Hepatocyte (in vitro differentiated cells): Measurements from ENCODE around the gene ANKRD13B. TPM values are rescaled to one million over a fixed set of nuclear protein-coding genes. Genes with fewer than 3 reads are reported as not detected.
"Not testable (repeated sequence)": the region's sequence is repeated elsewhere in the genome, so short reads cannot be mapped to it uniquely, and the experiment has no call there.

Experiments
- DNase-seq: peaks from one replicate; pipeline ENCODE4 v3.0.0-alpha.2; 2016; ENCODE audit warnings: low spot score
- H2AFZ ChIP-seq: fragments of 200-600 bp; sonication (generic); 2 replicates; pipeline ENCODE4 v1.6.0; 2016; ENCODE audit warnings: antibody characterized with exemption, mild to moderate bottlenecking
- H3K27ac ChIP-seq: fragments of 200-600 bp; sonication (generic); 2 replicates; pipeline ENCODE4 v1.5.1; 2016; ENCODE audit warnings: mild to moderate bottlenecking
- H3K27me3 ChIP-seq: fragments of 200-600 bp; sonication (generic); 2 replicates; pipeline ENCODE4 v1.6.1; 2016
- H3K36me3 ChIP-seq: fragments of 200-600 bp; sonication (generic); replicated peaks from 2 replicates; pipeline ENCODE4 v1.5.1; 2016; ENCODE audit warnings: low read depth; ENCODE audit not compliant: insufficient read depth
- H3K4me1 ChIP-seq: fragments of 200-600 bp; sonication (generic); 2 replicates; pipeline ENCODE4 v1.5.1; 2016; ENCODE audit warnings: mild to moderate bottlenecking, moderate library complexity; ENCODE audit not compliant: insufficient read depth
- H3K4me2 ChIP-seq: fragments of 200-600 bp; sonication (generic); 2 replicates; pipeline ENCODE4 v1.6.0; 2016
- H3K4me3 ChIP-seq: fragments of 200-600 bp; sonication (generic); 2 replicates; pipeline ENCODE4 v1.5.1; 2016; ENCODE audit warnings: mild to moderate bottlenecking
- H3K79me2 ChIP-seq: fragments of 200-600 bp; sonication (generic); 2 replicates; pipeline ENCODE4 v1.6.0; 2017; ENCODE audit warnings: mild to moderate bottlenecking
- H3K9me2 ChIP-seq: fragments of 200-600 bp; sonication (generic); replicated peaks from 2 replicates; pipeline ENCODE4 v1.6.0; 2017; ENCODE audit warnings: mild to moderate bottlenecking; ENCODE audit not compliant: insufficient read depth
- H3K9me3 ChIP-seq: fragments of 200-600 bp; sonication (generic); 2 replicates; pipeline ENCODE4 v1.5.1; 2016; ENCODE audit warnings: low read depth, mild to moderate bottlenecking
- H4K20me1 ChIP-seq: fragments of 200-600 bp; sonication (generic); 2 replicates; pipeline ENCODE4 v1.6.0; 2016; ENCODE audit warnings: mild to moderate bottlenecking; ENCODE audit not compliant: insufficient read depth, poor library complexity, severe bottlenecking
- CTCF ChIP-seq: fragments of 200-600 bp; sonication (generic); IDR thresholded peaks from 2 replicates; pipeline ENCODE4 v1.5.1; 2016; ENCODE audit warnings: antibody characterized with exemption, mild to moderate bottlenecking; ENCODE audit not compliant: poor library complexity
- EZH2 ChIP-seq: fragments of 200-600 bp; sonication (generic); IDR thresholded peaks from 2 replicates; pipeline ENCODE4 v1.6.1; 2016; ENCODE audit warnings: antibody characterized with exemption, mild to moderate bottlenecking, borderline replicate concordance
- EZH2phosphoT487 ChIP-seq: fragments of 200-600 bp; sonication (generic); IDR thresholded peaks from one replicate; pipeline ENCODE4 v1.6.1; 2018; ENCODE audit warnings: antibody characterized with exemption, mild to moderate bottlenecking, low read depth, moderate library complexity; ENCODE audit not compliant: unreplicated experiment, severe bottlenecking
- WGBS: methylation state at CpG from one replicate; pipeline ENCODE4 v1.1.6; 2016; ENCODE audit warnings: low lambda C conversion rate; ENCODE audit errors: missing lambda C conversion rate; 5-methylcytosine and 5-hydroxymethylcytosine counted together
- polyA plus RNA-seq: library from polyadenylated mRNA; unstranded; fragments of >200 nt; fragmentation: Nextera tagmentation; extraction: Ambion mirVana; gene quantifications from 2 replicates; pipeline ENCODE4 v1.2.1, GENCODE V29; 2016
- total RNA-seq: library from RNA; depleted of rRNA; stranded (reverse); fragments of >200 nt; gene quantifications from 2 replicates; pipeline ENCODE4 v1.2.3, GENCODE V29; 2014

The ANKRD13B gene
- total and polyA plus RNA-seq, 2 experiments from 2014 or later = 5.1 to 7.2 TPM

DNA sequence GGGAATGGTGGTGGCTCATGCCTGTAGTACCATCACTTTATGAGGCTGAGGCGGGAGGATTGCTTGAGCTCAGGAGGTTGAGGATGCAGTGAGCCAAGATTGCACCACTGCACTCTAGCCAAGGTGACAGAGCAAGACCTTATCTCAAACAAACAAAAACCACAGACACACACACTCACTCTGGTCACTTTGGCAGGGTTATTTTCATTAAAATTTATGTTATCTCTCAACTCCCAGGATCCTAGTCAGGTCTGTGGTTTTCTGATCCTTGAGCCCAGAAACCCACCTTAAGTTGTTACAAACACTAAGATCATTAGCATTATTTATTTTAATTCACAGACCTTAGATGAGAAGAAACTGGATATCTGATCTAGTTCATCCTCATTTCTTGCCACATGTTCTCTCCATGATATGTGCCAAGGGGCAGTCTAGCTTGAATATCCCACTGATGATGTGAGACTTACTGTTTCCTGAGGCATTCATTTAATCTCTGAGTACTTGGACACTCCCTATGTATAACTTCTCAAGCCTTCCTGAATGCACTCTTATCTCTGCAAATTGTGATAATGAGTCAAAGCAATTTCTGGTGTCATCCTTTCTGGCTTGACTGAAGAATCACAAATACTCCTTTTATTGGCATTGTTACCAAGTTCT lies 35.7 kb upstream of the ANKRD13B start:
- H3K9me2 ChIP-seq = no peaks in the 10 kb centered on the region
- H3K4me1 ChIP-seq = peaks cover 5% of the 10 kb centered on the region
- no peaks in the 10 kb centered on the region for H3K79me2 ChIP-seq
- WGBS = 67% methylated on average over 1 of the region's 1 CpG
- H3K9me3 ChIP-seq = no peaks in the 10 kb centered on the region
- H3K36me3 ChIP-seq = no peaks in the 10 kb centered on the region
- no peaks in the 10 kb centered on the region for H4K20me1 ChIP-seq
- TF ChIP-seq EZH2phosphoT487 = no peak
- TF ChIP-seq CTCF = no peak
- no peak for TF ChIP-seq EZH2
- DNase-seq = peak; percentile 11
- no peak overlapping the region for H3K4me3 ChIP-seq
- H3K4me2 ChIP-seq = no peak overlapping the region
- H3K27me3 ChIP-seq = no peaks in the 10 kb centered on the region
- H2AFZ ChIP-seq = no peak overlapping the region
- H3K27ac ChIP-seq = peak overlapping the region; percentile 72

DNA sequence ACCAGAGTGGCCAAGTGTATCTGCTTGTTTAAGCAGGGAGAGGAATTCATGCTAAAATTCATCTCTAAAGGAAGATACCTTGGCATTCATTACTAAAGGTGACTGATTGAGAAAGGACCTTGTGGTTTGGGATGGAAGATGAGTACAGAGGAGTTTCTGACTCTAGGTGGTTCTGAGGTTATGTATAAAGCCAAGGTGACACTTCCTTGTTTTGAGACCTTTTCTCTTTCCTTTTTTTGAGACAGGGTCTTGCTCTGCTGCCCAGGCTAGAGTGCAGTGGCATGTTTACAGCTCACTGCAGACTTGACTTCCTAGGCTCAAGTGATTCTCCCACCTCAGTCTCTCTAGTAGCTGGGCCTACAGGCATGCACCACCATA lies 35.2 kb upstream of the ANKRD13B start:
- TF ChIP-seq CTCF (no peak), EZH2 (no peak), EZH2phosphoT487 (no peak)
- H2AFZ ChIP-seq = no peak overlapping the region
- H3K79me2 ChIP-seq = no peaks in the 10 kb centered on the region
- H3K27me3 ChIP-seq = no peaks in the 10 kb centered on the region
- peaks cover 5% of the 10 kb centered on the region for H3K4me1 ChIP-seq
- H3K4me2 ChIP-seq = no peak overlapping the region
- H4K20me1 ChIP-seq = no peaks in the 10 kb centered on the region
- no peaks in the 10 kb centered on the region for H3K9me3 ChIP-seq
- DNase-seq = no peak
- H3K36me3 ChIP-seq = no peaks in the 10 kb centered on the region
- no peak overlapping the region for H3K4me3 ChIP-seq
- H3K27ac ChIP-seq = no peak overlapping the region
- no peaks in the 10 kb centered on the region for H3K9me2 ChIP-seq

DNA sequence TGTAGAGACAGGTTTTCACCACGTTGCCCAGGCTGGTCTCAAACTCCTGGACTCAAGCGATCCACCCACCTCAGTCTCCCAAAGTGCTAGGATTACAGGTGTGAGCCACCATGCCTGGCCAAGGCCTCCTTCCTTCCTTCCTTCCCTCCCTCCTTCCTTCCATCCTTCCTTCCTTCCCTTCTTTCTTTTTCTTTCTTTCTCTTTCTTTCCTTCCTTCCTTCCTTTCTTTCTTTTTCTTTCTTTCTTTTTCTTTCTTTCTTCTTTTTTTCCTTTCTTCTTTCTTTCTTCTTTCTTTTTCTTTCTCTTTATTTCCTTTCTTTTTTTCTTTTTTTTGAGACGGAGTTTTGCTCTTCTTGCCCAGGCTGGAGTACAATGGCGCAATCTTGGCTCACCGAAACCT lies 34.8 kb upstream of the ANKRD13B start:
- H2AFZ ChIP-seq, H3K9me3 ChIP-seq, H3K9me2 ChIP-seq, H3K4me1 ChIP-seq, H3K4me2 ChIP-seq, H3K36me3 ChIP-seq, DNase-seq, H3K27ac ChIP-seq, H3K4me3 ChIP-seq, H4K20me1 ChIP-seq, H3K27me3 ChIP-seq, H3K79me2 ChIP-seq: not testable (repeated sequence)
- WGBS = 97% methylated on average over 5 of the region's 5 CpGs

GRCh38 chr17:29559640-29560039 lies 33.3 kb upstream of the ANKRD13B start:
- Histone ChIP-seq H4K20me1 (no peaks in the 10 kb centered on the region), H3K79me2 (peaks cover 5% of the 10 kb centered on the region), H3K27me3 (no peaks in the 10 kb centered on the region), H2AFZ (no peak overlapping the region), H3K4me2 (no peak overlapping the region), H3K4me3 (no peak overlapping the region), H3K36me3 (no peaks in the 10 kb centered on the region), H3K4me1 (peaks cover 6% of the 10 kb centered on the region), H3K9me2 (no peaks in the 10 kb centered on the region), H3K27ac (no peak overlapping the region), H3K9me3 (no peaks in the 10 kb centered on the region)
- no peak for DNase-seq
- TF ChIP-seq EZH2phosphoT487 (no peak), EZH2 (no peak), CTCF (no peak)
- WGBS = 98% methylated on average over 2 of the region's 2 CpGs
